ENCODE data around the gene TNIK.

The TNIK gene

GRCh38 chr3:171186817-171187500 lies 273.2 kb downstream of the TNIK start:
- TF ChIP-seq REST (IDR thresholded peaks at IDR 0.05; ENCODE audit: insufficient read depth in 1 of 2, low read depth in 2 of 2, low read length in 2 of 2) (no peak), POLR2AphosphoS5 (IDR thresholded peaks at IDR 0.05; ENCODE audit: low read depth, low read length) (no peak), FOXP2 (optimal IDR thresholded peaks at IDR 0.05; ENCODE audit: borderline replicate concordance, extremely low read depth, extremely low read length, insufficient read depth) (no peak), TAF1 (IDR thresholded peaks at IDR 0.05; ENCODE audit: borderline replicate concordance, insufficient read depth, low read length) (no peak), SIN3A (IDR thresholded peaks at IDR 0.05; ENCODE audit: borderline replicate concordance, insufficient read depth, low read length) (no peak)

GRCh38 chr3:171186383-171186782 lies 273.8 kb downstream of the TNIK start:
- TF ChIP-seq SIN3A (IDR thresholded peaks at IDR 0.05; ENCODE audit: borderline replicate concordance, insufficient read depth, low read length) (no peak), FOXP2 (optimal IDR thresholded peaks at IDR 0.05; ENCODE audit: borderline replicate concordance, extremely low read depth, extremely low read length, insufficient read depth) (no peak), POLR2AphosphoS5 (IDR thresholded peaks at IDR 0.05; ENCODE audit: low read depth, low read length) (no peak), TAF1 (IDR thresholded peaks at IDR 0.05; ENCODE audit: borderline replicate concordance, insufficient read depth, low read length) (no peak), REST (IDR thresholded peaks at IDR 0.05; ENCODE audit: insufficient read depth in 1 of 2, low read depth in 2 of 2, low read length in 2 of 2) (no peak)

- TF ChIP-seq REST (IDR thresholded peaks at IDR 0.05; ENCODE audit: insufficient read depth in 1 of 2, low read depth in 2 of 2, low read length in 2 of 2): no peak
- no peak for TF ChIP-seq FOXP2 (optimal IDR thresholded peaks at IDR 0.05; ENCODE audit: borderline replicate concordance, extremely low read depth, extremely low read length, insufficient read depth)
- TF ChIP-seq SIN3A (IDR thresholded peaks at IDR 0.05; ENCODE audit: borderline replicate concordance, insufficient read depth, low read length): no peak
- TF ChIP-seq POLR2AphosphoS5 (IDR thresholded peaks at IDR 0.05; ENCODE audit: low read depth, low read length): no peak
- no peak for TF ChIP-seq TAF1 (IDR thresholded peaks at IDR 0.05; ENCODE audit: borderline replicate concordance, insufficient read depth, low read length)
Observed at GRCh38 chr3:171185959-171186358, 274.2 kb downstream of the TNIK start.

- TF ChIP-seq SIN3A (IDR thresholded peaks at IDR 0.05; ENCODE audit: borderline replicate concordance, insufficient read depth, low read length): no peak
- TF ChIP-seq TAF1 (IDR thresholded peaks at IDR 0.05; ENCODE audit: borderline replicate concordance, insufficient read depth, low read length): no peak
- no peak for TF ChIP-seq POLR2AphosphoS5 (IDR thresholded peaks at IDR 0.05; ENCODE audit: low read depth, low read length)
- no peak for TF ChIP-seq FOXP2 (optimal IDR thresholded peaks at IDR 0.05; ENCODE audit: borderline replicate concordance, extremely low read depth, extremely low read length, insufficient read depth)
- TF ChIP-seq REST (IDR thresholded peaks at IDR 0.05; ENCODE audit: insufficient read depth in 1 of 2, low read depth in 2 of 2, low read length in 2 of 2): no peak
Observed at GRCh38 chr3:171184372-171184771, 275.8 kb downstream of the TNIK start.

Measured in PFSK-1 (cell line).